SK-N-SH (cell line): ENCODE measurements around the gene MBP. TPM values are rescaled to one million over a fixed set of nuclear protein-coding genes. Genes with fewer than 3 reads are reported as not detected.

Source experiments
- CTCF ChIA-PET: fragments of 300-600, 350-600 bp; formaldehyde crosslinking; extraction: SDS; loops from one replicate; lab custom pipeline; 2021; lab: Yijun Ruan, JAX
- POLR2A ChIA-PET: fragments of 350-600 bp; sonication (Branson Sonifier 250); formaldehyde crosslinking; extraction: SDS; loops from one replicate; lab custom pipeline; 2020; ENCODE audit warnings: antibody characterized with exemption, inconsistent platforms; lab: Yijun Ruan, JAX
- DNase-seq: peaks from one replicate; pipeline ENCODE4 v3.0.0; 2012
- H2AFZ ChIP-seq: fragments of 200-600 bp; sonication (generic); 2 replicates; pipeline ENCODE4 v1.8.1; 2016; ENCODE audit warnings: antibody characterized with exemption, mild to moderate bottlenecking, low read depth
- H3F3A ChIP-seq: fragments of 200-600 bp; sonication (generic); replicated peaks from 2 replicates; pipeline ENCODE3; 2016; ENCODE audit warnings: antibody characterized with exemption, mild to moderate bottlenecking; ENCODE audit not compliant: insufficient read depth
- H3K27ac ChIP-seq, 2 experiments: fragments of 200-500 bp in 1 of 2; fragments of 200-600 bp in 1 of 2; sonication (Bioruptor generic) in 1 of 2; sonication (generic), shearing (Covaris generic) in 1 of 2; 2 replicates each; pipeline versions ENCODE4 v1.5.1 to v1.6.1; 2014 to 2016; ENCODE audit warnings: low read depth in 2 of 2, inconsistent platforms in 1 of 2, low read length in 1 of 2, mild to moderate bottlenecking in 1 of 2, mixed read lengths in 1 of 2
- H3K27me3 ChIP-seq: fragments of 200-600 bp; sonication (generic), shearing (Covaris generic); 2 replicates; pipeline ENCODE4 v1.6.1; 2016; ENCODE audit warnings: mixed run types; ENCODE audit not compliant: insufficient read depth
- H3K36me3 ChIP-seq, 2 experiments: fragments of 200-500 bp in 1 of 2; fragments of 200-600 bp in 1 of 2; sonication (Bioruptor generic) in 1 of 2; sonication (generic) in 1 of 2; replicated peaks in 1 of 2; 2 replicates each; pipeline versions ENCODE3 to v1.5.1; 2014 to 2016; ENCODE audit warnings: low read length in 1 of 2, mild to moderate bottlenecking in 1 of 2; ENCODE audit not compliant: insufficient read depth in 2 of 2, control insufficient read depth in 1 of 2
- H3K4me1 ChIP-seq, 2 experiments: fragments of 200-500 bp in 1 of 2; fragments of 200-600 bp in 1 of 2; sonication (Bioruptor generic) in 1 of 2; sonication (generic), shearing (Covaris generic) in 1 of 2; 2 replicates each; pipeline versions ENCODE4 v1.5.1 to v1.6.1; 2014 to 2016; ENCODE audit warnings: low read depth in 1 of 2, low read length in 1 of 2, mixed run types in 1 of 2; ENCODE audit not compliant: insufficient read depth in 2 of 2, control insufficient read depth in 1 of 2
- H3K4me2 ChIP-seq: fragments of 200-600 bp; sonication (generic), shearing (Covaris generic); 2 replicates; pipeline ENCODE4 v1.6.1; 2017; ENCODE audit warnings: mixed run types
- H3K4me3 ChIP-seq, 2 experiments: fragments of 200-500 bp in 1 of 2; fragments of 200-600 bp in 1 of 2; sonication (Bioruptor generic) in 1 of 2; sonication (generic), shearing (Covaris generic) in 1 of 2; 2 replicates each; pipeline versions ENCODE4 v1.5.1 to v1.8.1; 2014 to 2016; ENCODE audit warnings: low read depth in 2 of 2, inconsistent platforms in 1 of 2, low read length in 1 of 2, mild to moderate bottlenecking in 1 of 2, mixed read lengths in 1 of 2, moderate library complexity in 1 of 2
- H3K79me2 ChIP-seq: fragments of 200-600 bp; sonication (generic); 2 replicates; pipeline ENCODE4 v1.8.1; 2017; ENCODE audit warnings: mild to moderate bottlenecking; ENCODE audit not compliant: insufficient read depth
- H3K9ac ChIP-seq: fragments of 200-600 bp; sonication (generic); 2 replicates; pipeline ENCODE4 v1.6.1; 2017; ENCODE audit warnings: mixed run types
- H3K9me2 ChIP-seq: fragments of 200-600 bp; sonication (generic); 2 replicates; pipeline ENCODE4 v1.6.1; 2017; ENCODE audit warnings: mixed run types
- H3K9me3 ChIP-seq: fragments of 200-600 bp; sonication (generic); 2 replicates; pipeline ENCODE4 v1.6.1; 2017; ENCODE audit warnings: mixed run types, mild to moderate bottlenecking, moderate library complexity
- H4K20me1 ChIP-seq: fragments of 200-600 bp; sonication (generic); 2 replicates; pipeline ENCODE4 v1.6.1; 2017; ENCODE audit warnings: mild to moderate bottlenecking, mixed run types; ENCODE audit not compliant: insufficient read depth
- CHD2 ChIP-seq: fragments of 150-350 bp; IDR thresholded peaks from 2 replicates; pipeline ENCODE4 v1.6.1; 2018; ENCODE audit warnings: low read length; ENCODE audit not compliant: partially characterized antibody
- ELF1 ChIP-seq: IDR thresholded peaks from 2 replicates; pipeline ENCODE4 v1.4.0; 2012
- EP300 ChIP-seq, 2 experiments: IDR thresholded peaks; 2 replicates each; pipeline versions ENCODE4 v1.4.0 to v1.6.1; 2012; ENCODE audit warnings: borderline replicate concordance in 1 of 2, low read depth in 1 of 2, low read length in 1 of 2
- FOSL2 ChIP-seq: IDR thresholded peaks from 2 replicates; pipeline ENCODE4 v1.4.0; 2012; ENCODE audit warnings: low read depth, mild to moderate bottlenecking, moderate library complexity, borderline replicate concordance
- FOXJ3 ChIP-seq: sonication (generic); formaldehyde crosslinking; IDR thresholded peaks from 2 replicates; pipeline ENCODE4 v1.5.1; 2020; ENCODE audit warnings: mild to moderate bottlenecking, missing genetic modification reagents
- FOXM1 ChIP-seq: IDR thresholded peaks from 2 replicates; pipeline ENCODE4 v1.4.0; 2012; ENCODE audit warnings: low read depth, mild to moderate bottlenecking
- GABPA ChIP-seq: IDR thresholded peaks from 2 replicates; pipeline ENCODE4 v1.4.0; 2012; ENCODE audit warnings: low read depth, mild to moderate bottlenecking
- GATA2 ChIP-seq: sonication (generic); formaldehyde crosslinking; IDR thresholded peaks from 2 replicates; pipeline ENCODE4 v1.5.0; 2020; ENCODE audit warnings: mild to moderate bottlenecking, missing genetic modification reagents
- JUND ChIP-seq: IDR thresholded peaks from 2 replicates; pipeline ENCODE4 v1.4.0; 2012
- MEF2A ChIP-seq: IDR thresholded peaks from 2 replicates; pipeline ENCODE4 v1.4.0; 2012; ENCODE audit warnings: low read depth, borderline replicate concordance
- MXI1 ChIP-seq: IDR thresholded peaks from 2 replicates; pipeline ENCODE4 v1.6.1; 2012; ENCODE audit warnings: mild to moderate bottlenecking, low read depth, low read length, improper control_type of control experiment
- NFIC ChIP-seq: IDR thresholded peaks from 2 replicates; pipeline ENCODE4 v1.4.0; 2012; ENCODE audit warnings: borderline replicate concordance
- POLR2AphosphoS5 ChIP-seq: IDR thresholded peaks from 2 replicates; pipeline ENCODE4 v1.6.1; 2012; ENCODE audit warnings: low read depth, low read length
- RFX5 ChIP-seq: IDR thresholded peaks from 2 replicates; pipeline ENCODE4 v1.6.1; 2012; ENCODE audit warnings: mild to moderate bottlenecking, improper control_type of control experiment, low read length
- RXRA ChIP-seq: IDR thresholded peaks from 2 replicates; pipeline ENCODE4 v1.4.0; 2012; ENCODE audit warnings: low read depth, mild to moderate bottlenecking, borderline replicate concordance
- SIN3A ChIP-seq: IDR thresholded peaks from 2 replicates; pipeline ENCODE4 v1.6.1; 2012; ENCODE audit warnings: low read depth, mild to moderate bottlenecking, low read length, moderate library complexity, borderline replicate concordance
- SMC3 ChIP-seq: IDR thresholded peaks from 2 replicates; pipeline ENCODE4 v1.6.1; 2012; ENCODE audit warnings: low read depth, low read length, improper control_type of control experiment
- TAF1 ChIP-seq: IDR thresholded peaks from 2 replicates; pipeline ENCODE4 v1.6.1; 2012; ENCODE audit warnings: low read depth, mild to moderate bottlenecking, low read length, moderate library complexity, borderline replicate concordance
- TCF12 ChIP-seq: IDR thresholded peaks from 2 replicates; pipeline ENCODE4 v1.4.0; 2012
- TEAD4 ChIP-seq: IDR thresholded peaks from 2 replicates; pipeline ENCODE4 v1.4.0; 2012; ENCODE audit warnings: mild to moderate bottlenecking, borderline replicate concordance; ENCODE audit not compliant: insufficient read depth
- WGBS: methylation state at CpG from one replicate; pipeline ENCODE4 v1.1.6; 2017; ENCODE audit warnings: low lambda C conversion rate; 5-methylcytosine and 5-hydroxymethylcytosine counted together
- polyA plus RNA-seq, 3 experiments: library from polyadenylated mRNA; depleted of rRNA; stranded (reverse); fragments of >200 nt; gene quantifications; 2 replicates each; pipeline ENCODE4 v1.2.3, GENCODE V29; 2012
- TF ChIP-seq, protein P1 (sequence below): IDR thresholded peaks from 2 replicates; pipeline ENCODE4 v1.4.0; 2012; ENCODE audit warnings: low read depth
- TF ChIP-seq, protein P2 (sequence below): IDR thresholded peaks from 2 replicates; pipeline ENCODE4; 2012
- TF ChIP-seq, protein P3 (sequence below): IDR thresholded peaks from 2 replicates; pipeline ENCODE4 v1.4.0; 2012; ENCODE audit warnings: low read depth, borderline replicate concordance
- TF ChIP-seq, protein P4 (sequence below): IDR thresholded peaks from 2 replicates; pipeline ENCODE4 v1.4.0; 2012; ENCODE audit warnings: low read depth, borderline replicate concordance
- TF ChIP-seq, protein P5 (sequence below): IDR thresholded peaks from 2 replicates; pipeline ENCODE4 v1.6.1; 2012; ENCODE audit warnings: mild to moderate bottlenecking, low read depth, low read length, moderate library complexity
- TF ChIP-seq, protein P6 (sequence below): fragments of 150-350 bp; IDR thresholded peaks from 2 replicates; pipeline ENCODE4 v1.6.1; 2016; ENCODE audit warnings: mild to moderate bottlenecking, low read depth, low read length

Gene MBP
- polyA plus RNA-seq, 1 of the 3 experiments (the other 2 are of a cell fraction), result 1.6 TPM

DNA sequence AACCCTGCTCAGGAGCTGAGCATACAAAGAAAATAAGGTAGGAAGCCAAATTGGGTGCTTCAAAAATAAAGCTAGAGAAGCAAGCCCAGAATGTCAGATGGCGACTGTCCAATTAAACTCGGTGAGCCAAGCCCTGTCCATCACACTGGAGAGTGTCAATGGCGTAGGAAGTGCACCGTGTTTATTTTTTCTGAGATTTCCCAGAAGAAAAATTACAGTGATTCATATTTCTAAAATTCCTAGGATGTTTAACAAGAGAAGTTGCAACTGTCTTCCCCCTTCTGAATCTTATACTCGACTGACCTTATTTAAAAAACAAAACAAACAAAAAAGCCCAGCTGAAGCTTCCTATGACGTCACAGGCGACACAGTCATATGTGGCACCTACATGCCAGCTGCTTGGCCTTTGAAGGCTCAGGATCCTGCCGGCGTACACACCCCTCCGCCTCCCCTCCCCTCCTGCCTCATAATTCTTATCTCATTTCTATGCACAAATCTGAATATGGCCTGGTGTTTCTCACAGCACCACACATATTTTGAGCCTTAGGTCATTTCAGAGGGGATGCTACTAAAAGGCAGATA lies 60.8 kb downstream of the MBP start:
- Histone ChIP-seq H3K9me2 (no peaks in the 10 kb centered on the region), H3K4me3 (no peak overlapping the region), H3K4me1 (peaks cover 3 to 24% of the 10 kb centered on the region in 2 experiments), H3F3A (peaks cover 25% of the 10 kb centered on the region), H3K4me2 (peak overlapping the region; percentile 47), H3K36me3 (no peaks in the 10 kb centered on the region), H3K79me2 (no peaks in the 10 kb centered on the region), H3K9ac (peak overlapping the region; percentile 36), H3K27ac (peak overlapping the region; percentile 50 to 66; a peak in 3 of 4 replicates), H3K27me3 (no peaks in the 10 kb centered on the region), H2AFZ (no peak overlapping the region), H3K9me3 (no peaks in the 10 kb centered on the region), H4K20me1 (no peaks in the 10 kb centered on the region)
- DNase-seq, result no peak
- 29% methylated on average over 10 of the region's 10 CpGs for WGBS
- ChIA-PET CTCF (no interaction called here), POLR2A (no interaction called here)
- TF ChIP-seq GATA2 (CRISPR knock-in tag) (no peak), CHD2 (no peak), POLR2AphosphoS5 (no peak), SMC3 (no peak), RFX5 (no peak), JUND (no peak), NFIC (peak; percentile 12; the same call in 1 of the 2 replicates), MEF2A (no peak; the same call in 1 of the 2 replicates), GABPA (no peak), SIN3A (no peak), TAF1 (no peak), FOXM1 (no peak), TCF12 (peak; percentile 76), ELF1 (no peak), RXRA (no peak), MXI1 (no peak), FOSL2 (peak; percentile 37; the same call in 1 of the 2 replicates), FOXJ3 (no peak), EP300 (IDR thresholded peaks at IDR 0.05; ENCODE audit: borderline replicate concordance in 1 of 2, low read depth in 1 of 2, low read length in 1 of 2) (0 out of 4 replicates have a peak, but pooled peaks of 1 of the 2 experiments have one; percentile 45), TEAD4 (peak; percentile 22; the same call in 1 of the 2 replicates)
- TF ChIP-seq, protein P1, sequence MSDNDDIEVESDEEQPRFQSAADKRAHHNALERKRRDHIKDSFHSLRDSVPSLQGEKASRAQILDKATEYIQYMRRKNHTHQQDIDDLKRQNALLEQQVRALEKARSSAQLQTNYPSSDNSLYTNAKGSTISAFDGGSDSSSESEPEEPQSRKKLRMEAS, result 0 out of 2 replicates have a peak, but pooled peaks have one; percentile 17
- TF ChIP-seq, protein P2, sequence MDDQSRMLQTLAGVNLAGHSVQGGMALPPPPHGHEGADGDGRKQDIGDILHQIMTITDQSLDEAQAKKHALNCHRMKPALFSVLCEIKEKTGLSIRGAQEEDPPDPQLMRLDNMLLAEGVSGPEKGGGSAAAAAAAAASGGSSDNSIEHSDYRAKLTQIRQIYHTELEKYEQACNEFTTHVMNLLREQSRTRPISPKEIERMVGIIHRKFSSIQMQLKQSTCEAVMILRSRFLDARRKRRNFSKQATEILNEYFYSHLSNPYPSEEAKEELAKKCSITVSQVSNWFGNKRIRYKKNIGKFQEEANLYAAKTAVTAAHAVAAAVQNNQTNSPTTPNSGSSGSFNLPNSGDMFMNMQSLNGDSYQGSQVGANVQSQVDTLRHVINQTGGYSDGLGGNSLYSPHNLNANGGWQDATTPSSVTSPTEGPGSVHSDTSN, result peak; percentile 81
- TF ChIP-seq, protein P3, sequence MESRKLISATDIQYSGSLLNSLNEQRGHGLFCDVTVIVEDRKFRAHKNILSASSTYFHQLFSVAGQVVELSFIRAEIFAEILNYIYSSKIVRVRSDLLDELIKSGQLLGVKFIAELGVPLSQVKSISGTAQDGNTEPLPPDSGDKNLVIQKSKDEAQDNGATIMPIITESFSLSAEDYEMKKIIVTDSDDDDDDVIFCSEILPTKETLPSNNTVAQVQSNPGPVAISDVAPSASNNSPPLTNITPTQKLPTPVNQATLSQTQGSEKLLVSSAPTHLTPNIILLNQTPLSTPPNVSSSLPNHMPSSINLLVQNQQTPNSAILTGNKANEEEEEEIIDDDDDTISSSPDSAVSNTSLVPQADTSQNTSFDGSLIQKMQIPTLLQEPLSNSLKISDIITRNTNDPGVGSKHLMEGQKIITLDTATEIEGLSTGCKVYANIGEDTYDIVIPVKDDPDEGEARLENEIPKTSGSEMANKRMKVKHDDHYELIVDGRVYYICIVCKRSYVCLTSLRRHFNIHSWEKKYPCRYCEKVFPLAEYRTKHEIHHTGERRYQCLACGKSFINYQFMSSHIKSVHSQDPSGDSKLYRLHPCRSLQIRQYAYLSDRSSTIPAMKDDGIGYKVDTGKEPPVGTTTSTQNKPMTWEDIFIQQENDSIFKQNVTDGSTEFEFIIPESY, result no peak
- TF ChIP-seq, protein P4, sequence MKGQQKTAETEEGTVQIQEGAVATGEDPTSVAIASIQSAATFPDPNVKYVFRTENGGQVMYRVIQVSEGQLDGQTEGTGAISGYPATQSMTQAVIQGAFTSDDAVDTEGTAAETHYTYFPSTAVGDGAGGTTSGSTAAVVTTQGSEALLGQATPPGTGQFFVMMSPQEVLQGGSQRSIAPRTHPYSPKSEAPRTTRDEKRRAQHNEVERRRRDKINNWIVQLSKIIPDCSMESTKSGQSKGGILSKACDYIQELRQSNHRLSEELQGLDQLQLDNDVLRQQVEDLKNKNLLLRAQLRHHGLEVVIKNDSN, result no peak
- TF ChIP-seq, protein P5, sequence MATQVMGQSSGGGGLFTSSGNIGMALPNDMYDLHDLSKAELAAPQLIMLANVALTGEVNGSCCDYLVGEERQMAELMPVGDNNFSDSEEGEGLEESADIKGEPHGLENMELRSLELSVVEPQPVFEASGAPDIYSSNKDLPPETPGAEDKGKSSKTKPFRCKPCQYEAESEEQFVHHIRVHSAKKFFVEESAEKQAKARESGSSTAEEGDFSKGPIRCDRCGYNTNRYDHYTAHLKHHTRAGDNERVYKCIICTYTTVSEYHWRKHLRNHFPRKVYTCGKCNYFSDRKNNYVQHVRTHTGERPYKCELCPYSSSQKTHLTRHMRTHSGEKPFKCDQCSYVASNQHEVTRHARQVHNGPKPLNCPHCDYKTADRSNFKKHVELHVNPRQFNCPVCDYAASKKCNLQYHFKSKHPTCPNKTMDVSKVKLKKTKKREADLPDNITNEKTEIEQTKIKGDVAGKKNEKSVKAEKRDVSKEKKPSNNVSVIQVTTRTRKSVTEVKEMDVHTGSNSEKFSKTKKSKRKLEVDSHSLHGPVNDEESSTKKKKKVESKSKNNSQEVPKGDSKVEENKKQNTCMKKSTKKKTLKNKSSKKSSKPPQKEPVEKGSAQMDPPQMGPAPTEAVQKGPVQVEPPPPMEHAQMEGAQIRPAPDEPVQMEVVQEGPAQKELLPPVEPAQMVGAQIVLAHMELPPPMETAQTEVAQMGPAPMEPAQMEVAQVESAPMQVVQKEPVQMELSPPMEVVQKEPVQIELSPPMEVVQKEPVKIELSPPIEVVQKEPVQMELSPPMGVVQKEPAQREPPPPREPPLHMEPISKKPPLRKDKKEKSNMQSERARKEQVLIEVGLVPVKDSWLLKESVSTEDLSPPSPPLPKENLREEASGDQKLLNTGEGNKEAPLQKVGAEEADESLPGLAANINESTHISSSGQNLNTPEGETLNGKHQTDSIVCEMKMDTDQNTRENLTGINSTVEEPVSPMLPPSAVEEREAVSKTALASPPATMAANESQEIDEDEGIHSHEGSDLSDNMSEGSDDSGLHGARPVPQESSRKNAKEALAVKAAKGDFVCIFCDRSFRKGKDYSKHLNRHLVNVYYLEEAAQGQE, result no peak
- TF ChIP-seq, protein P6, sequence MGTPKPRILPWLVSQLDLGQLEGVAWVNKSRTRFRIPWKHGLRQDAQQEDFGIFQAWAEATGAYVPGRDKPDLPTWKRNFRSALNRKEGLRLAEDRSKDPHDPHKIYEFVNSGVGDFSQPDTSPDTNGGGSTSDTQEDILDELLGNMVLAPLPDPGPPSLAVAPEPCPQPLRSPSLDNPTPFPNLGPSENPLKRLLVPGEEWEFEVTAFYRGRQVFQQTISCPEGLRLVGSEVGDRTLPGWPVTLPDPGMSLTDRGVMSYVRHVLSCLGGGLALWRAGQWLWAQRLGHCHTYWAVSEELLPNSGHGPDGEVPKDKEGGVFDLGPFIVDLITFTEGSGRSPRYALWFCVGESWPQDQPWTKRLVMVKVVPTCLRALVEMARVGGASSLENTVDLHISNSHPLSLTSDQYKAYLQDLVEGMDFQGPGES, result no peak
